GM23338 (cell line): ENCODE measurements around the gene BTG3. TPM values are rescaled to one million over a fixed set of nuclear protein-coding genes. Genes with fewer than 3 reads are reported as not detected.

ENCODE experiments used
- ATAC-seq: fragments of 200-7000 bp; cut with Tn5 transposase; 3 replicates; pipeline ENCODE4 v1.9.1; 2020
- DNase-seq: peaks from one replicate; pipeline ENCODE4 v3.0.0-alpha.2; 2015; ENCODE audit warnings: low spot score
- H2AFZ ChIP-seq: fragments of 200-600 bp; sonication (generic); 2 replicates; pipeline ENCODE4 v1.8.0; 2016; ENCODE audit warnings: antibody characterized with exemption, mild to moderate bottlenecking, moderate library complexity
- H3F3A ChIP-seq: fragments of 200-600 bp; sonication (generic); replicated peaks from 2 replicates; pipeline ENCODE4 v1.8.0; 2017; ENCODE audit warnings: antibody characterized with exemption, mixed run types, low read depth
- H3K27ac ChIP-seq: fragments of 200-600 bp; sonication (generic); 2 replicates; pipeline ENCODE4 v1.6.1; 2016; ENCODE audit warnings: low read depth
- H3K27me3 ChIP-seq: fragments of 200-600 bp; sonication (generic); 2 replicates; pipeline ENCODE4 v1.8.0; 2016; ENCODE audit warnings: mild to moderate bottlenecking, mixed run types, moderate library complexity; ENCODE audit not compliant: insufficient read depth
- H3K36me3 ChIP-seq: fragments of 200-600 bp; sonication (generic); 2 replicates; pipeline ENCODE4 v1.8.0; 2016; ENCODE audit warnings: mild to moderate bottlenecking; ENCODE audit not compliant: insufficient read depth
- H3K4me1 ChIP-seq: fragments of 200-600 bp; sonication (generic); 2 replicates; pipeline ENCODE4 v1.8.0; 2016; ENCODE audit warnings: mild to moderate bottlenecking, moderate library complexity; ENCODE audit not compliant: insufficient read depth
- H3K4me2 ChIP-seq: fragments of 200-600 bp; sonication (generic); 2 replicates; pipeline ENCODE4 v1.7.1; 2017; ENCODE audit warnings: mixed run types
- H3K4me3 ChIP-seq: fragments of 200-600 bp; sonication (generic); 2 replicates; pipeline ENCODE4 v1.6.1; 2016; ENCODE audit warnings: mixed run types
- H3K79me2 ChIP-seq: fragments of 200-600 bp; sonication (generic); replicated peaks from 2 replicates; pipeline ENCODE4 v1.8.0; 2017; ENCODE audit warnings: mild to moderate bottlenecking; ENCODE audit not compliant: insufficient read depth
- H3K9me2 ChIP-seq: fragments of 200-600 bp; sonication (generic); 2 replicates; pipeline ENCODE4 v1.8.0; 2017; ENCODE audit not compliant: insufficient read depth
- H4K20me1 ChIP-seq: fragments of 200-600 bp; sonication (generic); replicated peaks from 2 replicates; pipeline ENCODE4 v1.8.0; 2017; ENCODE audit warnings: mild to moderate bottlenecking; ENCODE audit not compliant: insufficient read depth
- H3K27ac Mint-ChIP-seq: 2 replicates; pipeline ENCODE4 v1.8.0; 2020; ENCODE audit warnings: inconsistent platforms, mild to moderate bottlenecking, moderate library complexity, mixed read lengths
- H3K27me3 Mint-ChIP-seq: 3 replicates; pipeline ENCODE4 v1.8.0; 2022; ENCODE audit warnings: low read depth, mild to moderate bottlenecking, moderate library complexity, mixed read lengths, inconsistent platforms; ENCODE audit not compliant: insufficient read depth, poor library complexity
- H3K36me3 Mint-ChIP-seq: 3 replicates; pipeline ENCODE4 v1.8.0; 2021; ENCODE audit warnings: low read depth, mild to moderate bottlenecking, inconsistent platforms, moderate library complexity, mixed read lengths
- H3K4me1 Mint-ChIP-seq: 3 replicates; pipeline ENCODE4 v1.8.0; 2020; ENCODE audit warnings: mild to moderate bottlenecking, inconsistent platforms, mixed read lengths
- H3K4me3 Mint-ChIP-seq: 3 replicates; pipeline ENCODE4 v1.8.0; 2021; ENCODE audit warnings: moderate library complexity, mild to moderate bottlenecking, inconsistent platforms, mixed read lengths
- H3K9me3 Mint-ChIP-seq: 3 replicates; pipeline ENCODE4 v1.8.0; 2020; ENCODE audit warnings: moderate library complexity, mild to moderate bottlenecking, inconsistent platforms, mixed read lengths
- CREB1 ChIP-seq: fragments of 250-450 bp; sonication (Bioruptor Pico); IDR thresholded peaks from 2 replicates; pipeline ENCODE4 v1.5.0; 2020; ENCODE audit warnings: low read depth, mild to moderate bottlenecking, moderate library complexity
- CTCF ChIP-seq, 2 experiments: fragments of 200-600 bp in 1 of 2; sonication (generic) in 1 of 2; conservative IDR thresholded peaks; 2 replicates each; pipeline versions ENCODE4 v1.5.1 to v1.6.1; 2016 to 2017; ENCODE audit warnings: antibody characterized with exemption in 2 of 2, low read depth in 2 of 2, mild to moderate bottlenecking in 2 of 2, moderate library complexity in 1 of 2
- ETS1 ChIP-seq: IDR thresholded peaks from 2 replicates; pipeline ENCODE4 v1.6.1; 2016; ENCODE audit warnings: antibody characterized with exemption
- EZH2 ChIP-seq: fragments of 200-600 bp; sonication (generic); IDR thresholded peaks from one replicate; pipeline ENCODE4 v1.8.0; 2017; ENCODE audit warnings: antibody characterized with exemption, mild to moderate bottlenecking, low read depth; ENCODE audit not compliant: unreplicated experiment
- EZH2phosphoT487 ChIP-seq: fragments of 200-600 bp; sonication (generic); IDR thresholded peaks from one replicate; pipeline ENCODE4 v1.8.1; 2018; ENCODE audit warnings: antibody characterized with exemption; ENCODE audit not compliant: unreplicated experiment
- JUNB ChIP-seq: IDR thresholded peaks from one replicate; pipeline ENCODE4 v1.6.1; 2016; ENCODE audit warnings: antibody characterized with exemption; ENCODE audit not compliant: unreplicated experiment
- NANOG ChIP-seq: IDR thresholded peaks from 2 replicates; pipeline ENCODE4 v1.6.1; 2016; ENCODE audit warnings: antibody characterized with exemption, borderline replicate concordance
- POLR2AphosphoS5 ChIP-seq: IDR thresholded peaks from 2 replicates; pipeline ENCODE4 v1.6.1; 2016; ENCODE audit warnings: antibody characterized with exemption, low read depth
- STAT1 ChIP-seq: IDR thresholded peaks from one replicate; pipeline ENCODE4 v1.6.1; 2016; ENCODE audit warnings: antibody characterized with exemption; ENCODE audit not compliant: unreplicated experiment
- ZNF114 ChIP-seq: fragments of 250-450 bp; sonication (Bioruptor Pico); IDR thresholded peaks from 2 replicates; pipeline ENCODE4 v1.5.0; 2020; ENCODE audit warnings: mild to moderate bottlenecking, moderate library complexity
- ZNF331 ChIP-seq: fragments of 250-450 bp; sonication (Bioruptor Pico); IDR thresholded peaks from 2 replicates; pipeline ENCODE4 v1.5.0; 2020; ENCODE audit warnings: low read depth, mild to moderate bottlenecking, moderate library complexity
- ZNF462 ChIP-seq: fragments of 250-450 bp; sonication (Bioruptor Pico); IDR thresholded peaks from 2 replicates; pipeline ENCODE4 v1.5.0; 2020; ENCODE audit warnings: mild to moderate bottlenecking, moderate library complexity
- polyA plus RNA-seq: library from polyadenylated mRNA; unstranded; fragments of >200 nt; fragmentation: Nextera tagmentation; extraction: Ambion mirVana; gene quantifications from 2 replicates; pipeline ENCODE4 v1.2.1, GENCODE V29; 2016
- total RNA-seq: library from RNA; depleted of rRNA; stranded (reverse); fragments of >200 nt; shearing (Covaris generic); gene quantifications from 2 replicates; pipeline ENCODE4 v1.2.3, GENCODE V29; 2014

Gene BTG3
- total and polyA plus RNA-seq, 2 experiments from 2014 or later: 24.0 to 43.8 TPM

- TF ChIP-seq ZNF462 (CRISPR knock-in tag) (no peak), STAT1 (no peak), NANOG (no peak), EZH2phosphoT487 (no peak), ZNF331 (CRISPR knock-in tag) (no peak), CREB1 (CRISPR knock-in tag) (no peak), CTCF (conservative IDR thresholded peaks at IDR 0.05; ENCODE audit: low read depth in 2 of 2) (no peak), ZNF114 (CRISPR knock-in tag) (no peak)
Observed at GRCh38 chr21:17650292-17650691, 37.6 kb upstream of the BTG3 start (continued).

- Histone ChIP-seq H3K27me3 (no peaks in the 10 kb centered on the region), H4K20me1 (no peaks in the 10 kb centered on the region), H3K4me3 (no peak overlapping the region), H2AFZ (no peak overlapping the region), H3K4me1 (no peaks in the 10 kb centered on the region), H3K27ac (no peak overlapping the region), H3K79me2 (no peaks in the 10 kb centered on the region), H3F3A (no peaks in the 10 kb centered on the region), H3K4me2 (no peak overlapping the region), H3K36me3 (no peaks in the 10 kb centered on the region; the same call in 1 of the 2 replicates), H3K9me2 (0 out of 2 replicates have a peak, but pooled peaks cover 3% of the 10 kb centered on the region)
- H3K9me3 Mint-ChIP-seq: peaks cover 7% of the 10 kb centered on the region; the same call in 1 of the 3 replicates
- peaks cover 2% of the 10 kb centered on the region for H3K27me3 Mint-ChIP-seq
- no peaks in the 10 kb centered on the region for H3K36me3 Mint-ChIP-seq
- ATAC-seq (no peak), DNase-seq (no peak)
- H3K4me3 Mint-ChIP-seq: no peak overlapping the region
- H3K27ac Mint-ChIP-seq: no peak overlapping the region
- no peak for TF ChIP-seq ETS1
- no peak for TF ChIP-seq STAT1
- no peak for TF ChIP-seq EZH2
- TF ChIP-seq JUNB: no peak
- no peak for TF ChIP-seq POLR2AphosphoS5
- TF ChIP-seq ZNF331 (CRISPR knock-in tag): no peak
- TF ChIP-seq CREB1 (CRISPR knock-in tag): no peak
- no peaks in the 10 kb centered on the region for H3K4me1 Mint-ChIP-seq
Observed at GRCh38 chr21:17646790-17647189, 34.1 kb upstream of the BTG3 start.
